Activated CD4-positive, alpha-beta T cell treated with anti-CD3 and anti-CD28 coated beads for 48 hours (primary cell): ENCODE results near the gene NSD2.
A peak's percentile ranks its signal among the peaks of the same experiment; 100 is the strongest.
"Not testable (repeated sequence)": the region's sequence is repeated elsewhere in the genome, so short reads cannot be mapped to it uniquely, and the experiment has no call there.

Source experiments
- DNase-seq: peaks from one replicate; pipeline ENCODE4 v3.0.0-alpha.2; 2020

NSD2 gene

DNA sequence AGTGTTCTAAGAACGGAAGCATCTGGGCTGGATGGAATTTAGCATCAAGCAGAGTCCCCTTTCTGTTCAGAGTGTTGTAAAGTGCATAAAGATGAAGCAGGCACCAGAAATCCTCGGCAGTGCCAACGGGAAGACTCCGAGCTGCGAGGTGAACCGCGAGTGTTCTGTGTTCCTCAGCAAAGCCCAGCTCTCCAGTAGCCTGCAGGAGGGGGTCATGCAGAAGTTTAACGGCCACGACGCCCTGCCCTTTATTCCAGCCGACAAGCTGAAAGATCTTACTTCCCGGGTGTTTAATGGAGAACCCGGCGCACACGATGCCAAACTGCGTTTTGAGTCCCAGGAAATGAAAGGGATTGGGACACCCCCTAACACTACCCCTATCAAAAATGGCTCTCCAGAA, 29.4 kb downstream of the NSD2 start:
- no peak for DNase-seq

DNA sequence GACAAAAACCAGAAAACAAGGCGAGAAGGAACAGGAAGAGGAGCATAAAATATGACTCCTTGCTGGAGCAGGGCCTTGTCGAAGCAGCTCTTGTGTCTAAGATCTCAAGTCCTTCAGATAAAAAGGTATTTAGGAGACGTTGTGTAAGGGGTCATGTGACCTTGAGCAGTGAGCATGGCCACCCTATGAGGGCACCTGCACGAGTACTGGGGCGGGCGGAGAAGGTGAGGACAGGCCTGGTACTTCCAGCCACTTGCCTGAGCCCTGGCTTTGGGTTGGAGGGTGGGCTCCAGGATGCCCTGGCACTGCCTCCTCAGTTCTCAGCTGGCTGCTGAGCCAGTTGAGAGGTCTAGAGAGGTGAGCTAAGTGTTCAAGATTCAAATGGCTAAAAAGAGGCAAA, 29.9 kb downstream of the NSD2 start:
- no peak for DNase-seq

DNA sequence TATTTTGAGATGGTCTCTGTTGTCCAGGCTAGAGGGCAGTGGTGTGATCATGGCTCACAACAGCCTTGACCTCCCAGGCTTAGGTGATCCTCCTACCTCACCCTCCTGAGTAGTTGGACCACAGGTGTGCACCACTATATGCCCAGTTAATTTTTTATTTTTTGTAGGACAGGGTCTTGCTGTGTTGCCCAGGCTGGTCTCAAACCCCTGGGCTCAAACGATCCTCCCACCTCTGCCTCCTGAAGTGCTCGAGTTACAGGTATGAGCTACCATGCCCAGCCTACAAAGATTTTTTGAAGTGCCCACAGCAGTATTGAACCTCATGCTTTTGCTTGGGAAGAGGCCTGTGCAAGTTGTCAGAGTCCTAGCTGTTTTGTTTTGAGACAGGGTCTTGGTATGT, 31.1 kb downstream of the NSD2 start:
- DNase-seq = no peak

DNA sequence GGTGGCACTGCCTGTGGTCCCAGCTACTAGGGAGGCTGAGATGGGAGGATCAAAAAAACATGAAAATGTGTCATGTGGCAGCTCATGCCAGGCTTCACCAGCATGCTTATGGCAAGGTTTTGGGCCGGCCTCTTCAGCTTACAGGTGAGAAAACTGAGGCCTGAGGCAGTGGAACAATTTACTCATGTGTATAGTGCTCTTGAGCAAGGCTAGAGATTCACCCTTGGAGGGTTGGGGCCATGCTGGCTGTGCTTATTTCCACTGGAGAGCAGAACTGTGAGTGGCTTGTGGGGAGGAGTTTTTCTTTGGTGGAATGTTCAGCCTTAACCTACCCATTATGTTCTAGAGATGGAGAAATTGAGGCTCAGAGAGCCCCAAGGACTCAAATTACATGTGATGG, 31.8 kb downstream of the NSD2 start:
- peak; percentile 23 for DNase-seq

DNA sequence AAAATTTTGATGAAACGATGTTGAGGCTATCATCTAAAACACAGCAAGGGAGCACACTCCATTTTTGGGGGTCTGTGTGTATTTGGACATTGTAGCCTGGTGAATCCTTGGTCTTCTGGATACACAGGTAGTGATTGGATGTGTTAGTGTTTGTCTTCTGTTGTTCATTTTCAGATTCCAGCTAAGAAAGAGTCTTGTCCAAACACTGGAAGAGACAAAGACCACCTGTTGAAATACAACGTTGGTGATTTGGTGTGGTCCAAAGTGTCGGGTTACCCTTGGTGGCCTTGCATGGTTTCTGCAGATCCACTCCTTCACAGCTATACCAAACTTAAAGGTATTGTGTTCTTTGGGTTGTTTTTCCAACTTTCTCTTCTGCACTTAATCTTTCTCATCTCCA, 32.8 kb downstream of the NSD2 start:
- no peak for DNase-seq

DNA sequence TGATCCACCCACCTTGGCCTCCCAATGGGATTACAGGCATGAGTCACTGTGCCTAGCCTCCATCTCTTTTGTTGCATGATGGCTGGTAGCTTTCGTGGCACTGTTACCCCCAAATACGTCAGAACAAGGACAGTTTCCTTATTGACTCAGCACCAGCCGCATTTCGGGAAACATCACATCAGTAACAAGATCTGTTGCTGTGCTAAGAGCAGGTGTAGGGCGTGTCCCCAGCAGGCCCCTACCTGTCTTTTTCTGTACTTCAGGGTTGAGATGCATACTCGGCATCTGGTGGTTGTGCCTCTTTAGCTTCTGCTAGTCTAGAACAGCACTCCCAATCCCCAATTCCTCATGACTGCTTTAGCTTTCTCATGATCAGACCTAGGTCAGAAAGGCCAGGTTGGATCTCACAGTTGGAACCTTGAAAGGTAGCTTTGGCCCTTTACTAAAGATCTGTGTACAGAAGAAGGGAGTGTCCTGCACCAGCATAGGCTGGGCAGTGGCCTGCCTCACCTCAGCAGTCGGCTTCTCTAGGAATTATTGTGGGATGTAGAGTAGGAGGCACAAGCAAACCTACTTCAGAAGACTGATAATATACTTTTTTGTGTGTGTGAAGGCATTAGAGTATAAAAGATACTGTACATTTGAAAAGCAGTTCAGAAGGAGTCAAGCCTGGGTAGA, 36.8 kb downstream of the NSD2 start:
- no peak for DNase-seq

DNA sequence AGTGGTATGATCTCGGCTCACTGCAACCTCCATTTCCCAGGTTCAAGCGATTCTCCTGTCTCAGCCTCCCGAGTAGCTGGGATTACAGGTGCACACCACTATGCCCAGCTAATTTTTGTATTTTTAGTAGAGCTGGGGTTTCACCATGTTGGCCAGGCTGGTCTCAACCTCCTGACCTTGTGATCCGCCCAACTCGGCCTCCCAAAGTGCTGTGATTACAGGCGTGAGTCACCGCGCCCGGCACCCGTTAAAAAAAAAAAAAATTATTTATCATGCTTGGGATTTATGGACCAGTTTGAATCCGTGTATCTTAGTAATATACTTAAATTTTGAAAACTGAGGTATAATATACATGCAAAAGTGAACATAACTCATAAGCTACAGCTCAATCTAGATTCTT, 38.5 kb downstream of the NSD2 start:
- DNase-seq = not testable (repeated sequence)

DNA sequence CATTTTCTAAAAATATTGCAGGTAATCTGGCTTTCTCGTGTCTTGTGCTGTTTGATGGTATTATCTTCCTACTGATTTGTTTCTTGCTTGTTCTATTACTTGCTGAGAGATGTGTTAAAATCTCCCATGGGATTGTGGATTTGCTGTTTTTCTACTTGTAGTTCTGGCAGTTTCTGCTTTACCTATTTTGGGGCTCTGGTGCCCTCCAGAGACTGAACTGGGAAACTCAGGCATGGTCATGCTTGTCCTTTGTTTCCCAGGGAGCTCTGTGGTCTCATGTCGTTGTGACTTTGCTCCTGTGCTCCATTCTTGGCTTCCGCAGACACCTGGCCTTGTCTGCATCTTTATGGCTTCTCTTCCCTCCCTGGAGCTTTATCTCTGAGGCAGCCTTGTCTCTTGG, 39.5 kb downstream of the NSD2 start:
- DNase-seq = no peak

DNA sequence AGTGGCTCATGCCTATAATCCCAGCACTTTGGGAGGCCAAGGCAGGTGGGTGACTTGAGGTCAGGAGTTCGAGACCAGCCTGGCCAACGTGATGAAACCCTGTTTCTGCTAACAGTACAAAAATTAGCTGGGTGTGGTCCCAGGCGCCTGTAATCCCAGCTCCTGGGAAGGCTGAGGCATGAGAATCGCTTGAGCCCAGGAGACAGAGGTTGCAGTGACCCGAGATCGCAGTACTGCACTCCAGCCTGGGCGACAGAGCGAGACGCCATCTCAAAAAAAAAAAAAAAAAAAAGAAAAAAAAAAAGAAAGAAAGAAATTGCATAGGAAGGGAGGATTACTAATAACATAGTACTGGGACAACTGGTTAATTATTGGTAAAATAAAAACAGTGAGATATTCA, 40.1 kb downstream of the NSD2 start:
- not testable (repeated sequence) for DNase-seq

DNA sequence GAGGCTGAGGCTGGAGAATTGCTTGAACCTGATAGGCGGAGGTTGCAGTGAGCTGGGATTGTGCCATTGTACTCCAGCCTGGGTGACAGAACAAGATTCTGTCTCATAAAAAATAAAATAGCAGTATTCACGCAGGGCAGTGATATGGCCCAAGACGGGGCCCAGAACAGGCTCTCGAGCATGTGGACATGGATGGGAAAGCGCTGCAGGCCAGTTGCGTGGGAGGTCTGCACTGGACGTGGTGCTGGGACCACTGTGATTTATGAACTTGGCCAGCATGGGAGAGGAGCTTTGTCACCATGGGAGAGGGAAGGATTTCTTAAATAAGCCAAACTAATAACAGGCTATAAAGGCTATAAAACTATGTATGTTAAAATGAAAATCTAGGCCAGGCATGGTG, 51.6 kb downstream of the NSD2 start:
- no peak for DNase-seq

DNA sequence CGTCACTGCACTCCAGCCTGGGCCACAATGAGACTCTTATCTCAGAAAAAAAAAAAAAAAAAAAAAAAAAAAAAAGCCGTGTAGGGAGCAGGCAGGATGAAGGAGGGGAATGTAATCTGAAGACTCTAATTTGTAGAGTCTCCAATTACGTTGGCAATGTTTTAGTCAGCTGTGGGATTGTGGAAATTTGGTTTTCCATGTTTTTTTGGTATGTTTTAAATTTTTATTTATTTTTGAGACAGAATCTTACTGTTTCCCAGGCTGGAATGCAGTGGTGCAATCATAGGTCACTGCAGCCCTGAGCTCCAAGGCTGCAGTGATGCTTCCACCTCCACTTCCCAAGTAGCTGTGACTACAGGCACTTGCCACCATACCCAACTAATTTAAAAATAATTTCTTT, 56.5 kb downstream of the NSD2 start:
- no peak for DNase-seq

DNA sequence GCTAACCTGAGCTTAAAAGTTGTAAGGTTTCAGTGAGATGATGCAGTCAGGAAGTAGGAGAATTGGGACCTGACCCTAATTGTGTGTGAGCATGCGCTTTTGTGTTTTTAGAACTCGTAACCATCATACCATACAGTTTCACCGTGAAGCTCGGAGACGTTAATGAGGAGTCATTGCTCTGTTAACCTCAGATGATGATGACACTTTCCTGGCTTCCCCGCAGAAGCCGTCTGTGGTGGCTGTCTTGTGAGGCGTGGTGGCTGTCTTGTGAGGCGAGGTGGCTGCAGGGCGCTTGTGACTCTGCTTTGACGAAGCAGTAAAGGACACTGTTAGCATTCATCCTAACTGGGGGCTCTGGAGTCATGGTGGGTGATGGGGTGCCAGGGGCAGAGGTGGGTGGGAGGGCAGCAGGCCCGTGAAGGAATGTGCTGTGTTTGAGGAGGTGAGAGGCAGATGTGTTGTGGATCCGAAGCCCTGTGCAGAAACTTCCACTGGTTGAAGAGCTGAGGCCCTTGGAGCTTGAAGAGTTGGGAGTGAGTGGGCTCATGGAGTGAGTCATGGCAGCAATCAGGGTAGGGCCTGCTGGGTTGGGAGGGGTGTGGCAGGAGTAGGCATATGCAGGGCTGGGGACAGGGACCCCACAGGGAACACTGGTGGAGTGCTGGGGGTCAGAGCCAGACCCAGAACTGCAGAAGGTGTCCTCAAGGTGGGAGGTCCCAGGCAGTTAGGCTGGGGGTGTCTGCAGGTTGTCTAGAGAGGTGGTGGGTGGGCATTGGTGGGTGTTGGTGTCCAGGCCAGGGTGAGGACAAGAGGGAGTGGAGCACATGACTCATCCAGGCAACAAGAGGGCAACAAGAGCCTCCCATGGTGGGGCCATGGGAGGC, 57.4 kb downstream of the NSD2 start:
- DNase-seq = no peak

DNA sequence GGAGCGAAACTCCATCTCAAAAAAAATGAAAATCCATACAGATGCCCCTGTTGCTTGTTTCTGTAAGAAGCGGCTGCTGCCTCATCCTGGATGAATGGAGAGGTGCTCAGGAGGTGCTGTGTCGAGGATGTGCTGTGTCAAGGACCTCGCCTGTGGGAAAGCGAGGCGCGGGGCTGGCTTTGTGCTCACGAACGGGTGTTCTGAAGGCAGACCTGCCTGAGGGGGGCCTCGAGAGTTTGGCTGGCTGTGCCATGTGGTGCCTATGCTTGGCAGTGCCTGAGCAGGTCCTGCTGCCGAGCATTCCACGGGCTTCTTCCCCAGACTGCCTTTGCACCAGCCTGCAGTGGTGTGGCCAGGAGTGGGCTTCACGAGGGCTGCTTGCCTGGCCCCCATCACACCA, 61.5 kb downstream of the NSD2 start:
- no peak for DNase-seq

DNA sequence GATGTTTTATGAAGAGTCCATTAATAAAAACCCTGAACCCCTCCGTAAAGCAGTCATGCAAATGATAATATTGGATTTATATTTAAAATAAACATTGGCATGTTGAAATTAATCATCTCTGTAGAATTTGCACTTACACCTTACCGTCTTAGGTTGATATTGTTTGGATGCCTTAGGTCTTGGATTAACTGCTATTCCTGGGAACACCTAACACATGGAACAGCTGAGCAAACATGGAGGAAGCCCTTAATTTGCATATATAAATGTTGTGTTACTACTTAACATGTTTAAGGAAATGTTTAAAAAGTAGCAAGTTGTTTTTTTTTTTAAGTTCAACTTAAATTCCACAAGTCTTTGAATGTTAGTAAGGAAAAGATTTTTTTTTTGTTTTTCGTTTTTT, 62.5 kb downstream of the NSD2 start:
- DNase-seq = no peak

DNA sequence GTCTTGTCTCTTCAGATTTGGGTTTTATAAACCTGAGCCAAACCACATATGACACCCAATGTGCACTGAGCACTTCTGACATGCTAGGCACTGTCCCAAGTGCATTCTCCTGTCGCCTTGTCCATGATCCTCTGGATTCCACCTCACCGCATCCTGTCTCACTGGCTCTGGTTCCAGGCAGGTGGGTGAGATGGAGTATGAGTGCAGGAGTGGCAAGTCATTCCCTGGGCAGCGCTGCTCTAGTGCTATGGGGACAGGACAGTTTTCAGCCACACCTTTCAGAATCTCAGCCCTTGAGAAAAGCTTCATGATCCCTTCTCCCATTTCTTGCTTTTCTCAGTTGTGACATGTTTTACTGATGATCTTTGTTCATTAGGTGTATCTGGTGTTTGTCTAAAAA, 66.4 kb downstream of the NSD2 start:
- no peak for DNase-seq

DNA sequence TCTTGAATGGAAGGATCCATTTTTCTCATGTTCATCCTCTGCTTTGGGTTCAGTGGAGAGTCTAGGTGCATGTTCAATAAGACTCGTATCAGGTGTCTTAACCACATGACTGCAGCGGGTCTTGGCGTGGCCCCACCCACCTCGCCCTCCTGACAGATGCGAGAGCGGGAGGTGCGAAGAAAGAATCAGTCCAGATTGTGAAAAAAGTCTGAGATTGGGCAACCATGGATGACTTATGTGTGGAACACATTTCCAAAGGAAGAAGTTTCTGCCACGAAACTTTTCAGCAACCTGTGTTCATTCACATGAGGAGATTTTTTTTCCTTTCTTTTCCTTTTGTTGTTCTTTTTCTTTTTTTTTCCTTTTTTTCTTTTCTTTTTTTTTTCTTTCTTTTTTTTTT, 66.8 kb downstream of the NSD2 start:
- DNase-seq = no peak

DNA sequence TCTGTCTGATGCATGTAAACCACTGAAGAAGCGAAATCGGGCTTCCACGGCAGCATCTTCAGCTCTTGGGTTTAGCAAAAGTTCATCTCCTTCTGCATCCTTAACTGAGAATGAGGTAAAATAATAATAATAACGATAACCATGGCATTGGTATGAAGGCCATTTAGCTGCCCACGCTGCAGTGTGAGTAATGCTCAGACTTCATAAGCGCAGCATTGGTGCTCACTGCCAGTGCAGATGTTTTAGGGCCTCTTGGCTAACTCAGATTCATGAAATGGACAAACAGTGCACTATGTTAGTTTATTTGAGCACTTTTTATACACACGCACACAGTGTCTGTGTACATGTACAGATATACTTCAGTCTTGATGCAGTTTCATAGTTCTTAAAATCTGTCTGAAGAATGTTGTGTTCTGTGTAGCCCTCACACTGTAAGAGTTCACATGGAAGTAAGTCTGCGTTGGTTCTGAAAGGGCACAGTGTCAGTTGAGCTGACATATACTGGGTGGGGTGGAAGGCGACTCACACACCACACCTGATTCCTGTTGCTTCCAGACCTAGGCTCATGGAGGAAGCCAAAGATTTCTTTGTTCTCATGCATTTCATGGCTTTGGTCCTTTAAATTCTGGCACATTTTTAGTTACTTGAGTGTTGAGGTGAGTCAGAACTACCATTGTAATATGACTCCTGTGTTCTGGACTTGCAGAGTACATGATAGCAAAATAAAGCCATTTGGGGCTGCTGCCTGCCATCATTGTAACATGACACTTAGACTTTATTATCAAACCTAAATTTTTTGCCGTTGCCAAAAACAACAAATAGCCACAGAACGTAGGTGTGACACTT, 68.7 kb downstream of the NSD2 start:
- DNase-seq = no peak

DNA sequence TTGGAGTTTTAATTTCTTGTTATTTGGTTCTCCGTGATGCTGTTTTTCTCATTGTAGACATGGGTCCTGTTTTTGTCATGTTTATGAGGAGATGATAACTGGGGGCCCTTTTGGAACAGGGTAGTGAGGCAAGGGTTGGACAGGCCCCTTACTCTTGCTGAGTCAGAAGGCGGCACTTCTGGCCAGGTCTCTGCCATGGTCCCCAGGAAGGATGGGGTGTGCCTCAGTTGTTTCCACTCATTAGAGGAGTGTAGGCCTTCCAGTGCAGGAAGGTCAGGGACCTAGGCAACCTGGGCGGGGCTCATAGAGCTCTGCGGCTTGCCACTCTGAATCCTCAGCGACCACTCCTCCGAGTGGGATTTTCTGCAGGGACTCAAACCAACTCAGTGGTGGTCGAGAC, 69.4 kb downstream of the NSD2 start:
- no peak for DNase-seq

DNA sequence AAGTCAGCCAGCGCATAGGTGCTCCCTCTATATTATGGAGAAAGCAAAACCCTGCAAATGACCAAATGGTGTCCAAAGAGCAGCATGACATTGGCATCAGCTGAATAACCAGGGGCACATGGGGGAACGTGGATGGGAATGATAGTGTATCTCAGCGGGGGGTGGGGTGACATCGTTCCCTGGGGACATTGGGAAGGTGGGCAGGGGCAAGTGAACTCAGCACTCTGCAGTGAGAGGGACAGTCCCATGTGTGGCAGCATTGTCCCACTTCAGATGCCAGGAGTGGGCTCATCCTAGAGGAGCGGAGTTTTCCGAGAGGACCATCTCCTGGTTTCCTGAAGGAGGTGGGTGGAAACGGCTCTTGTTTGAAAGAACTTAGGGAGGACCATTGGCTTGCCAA, 72.7 kb downstream of the NSD2 start:
- no peak for DNase-seq

DNA sequence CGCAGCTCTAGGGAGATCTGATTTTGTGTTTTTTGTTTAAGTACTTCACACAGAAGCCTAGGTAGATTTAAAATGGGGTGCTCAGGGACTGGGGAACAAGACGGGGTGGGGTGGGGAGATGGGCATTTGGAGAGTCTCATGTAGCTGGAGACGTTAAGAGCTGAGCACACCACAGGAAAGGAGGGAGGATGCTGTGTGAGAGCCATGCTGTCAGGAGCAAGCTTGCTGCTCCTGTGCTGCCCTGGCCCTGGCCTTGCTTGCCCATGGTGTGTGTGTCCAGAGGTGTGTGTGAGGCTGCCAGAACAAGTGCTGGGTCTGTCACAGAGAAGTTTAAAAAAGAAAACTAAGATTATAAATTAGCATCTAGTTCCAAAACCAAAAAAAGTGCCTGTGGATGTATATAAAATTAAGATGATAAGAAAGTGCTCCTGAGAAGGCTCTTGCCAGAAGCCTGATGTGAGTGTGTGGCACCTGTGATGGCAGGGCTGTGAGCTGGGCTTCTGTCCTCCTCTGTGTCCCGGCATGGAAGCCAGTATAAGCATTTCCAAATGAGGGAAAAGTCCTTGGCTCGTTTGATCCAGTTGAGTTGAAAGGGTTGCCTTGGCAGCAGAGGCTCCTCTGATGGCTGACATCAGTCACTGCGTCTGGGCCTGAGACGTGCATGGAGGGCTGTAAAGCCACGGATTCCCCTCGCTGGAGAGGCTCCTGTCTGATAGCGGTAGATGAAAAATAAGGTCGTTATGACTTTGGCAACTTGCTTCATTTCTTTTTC, 74.1 kb downstream of the NSD2 start:
- no peak for DNase-seq

DNA sequence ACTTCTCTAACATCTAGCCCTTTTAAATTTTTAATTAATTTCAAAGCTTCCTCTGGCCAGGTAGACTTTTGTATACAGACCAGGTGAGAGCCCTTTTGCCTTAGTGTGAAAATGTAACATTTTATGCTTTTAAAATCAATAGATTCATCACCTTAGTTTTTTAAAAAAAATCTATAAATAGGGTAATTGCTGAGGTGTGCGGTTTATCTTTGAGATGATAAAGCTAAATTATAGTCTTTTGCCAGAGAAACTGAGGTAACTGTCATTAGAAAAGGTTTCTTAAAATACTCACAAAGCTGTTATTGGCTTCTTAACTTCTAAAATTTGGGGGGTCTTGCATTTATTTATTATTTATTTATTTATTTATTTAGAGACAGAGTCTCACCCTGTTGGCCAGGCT, 74.7 kb downstream of the NSD2 start:
- DNase-seq = no peak

DNA sequence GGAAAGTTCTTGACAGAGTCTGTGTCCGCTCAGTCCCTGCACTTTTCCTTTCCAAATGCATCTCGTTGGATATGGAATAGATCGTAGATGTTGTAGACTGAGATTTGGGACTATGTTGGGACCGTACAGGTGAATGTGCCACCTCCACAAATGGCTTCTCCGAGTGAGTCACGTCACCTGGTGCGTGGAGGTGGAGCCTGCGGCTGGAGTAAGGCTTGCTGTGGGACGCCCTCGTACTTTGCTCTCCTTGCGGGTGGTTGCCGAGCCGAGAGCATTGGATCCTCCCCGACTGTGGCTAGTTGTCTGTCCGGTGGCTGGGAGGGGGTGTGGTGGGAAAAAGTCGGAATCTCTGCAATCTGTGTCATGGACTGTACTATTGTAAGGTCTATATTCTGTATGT, 77.0 kb downstream of the NSD2 start:
- DNase-seq = no peak

DNA sequence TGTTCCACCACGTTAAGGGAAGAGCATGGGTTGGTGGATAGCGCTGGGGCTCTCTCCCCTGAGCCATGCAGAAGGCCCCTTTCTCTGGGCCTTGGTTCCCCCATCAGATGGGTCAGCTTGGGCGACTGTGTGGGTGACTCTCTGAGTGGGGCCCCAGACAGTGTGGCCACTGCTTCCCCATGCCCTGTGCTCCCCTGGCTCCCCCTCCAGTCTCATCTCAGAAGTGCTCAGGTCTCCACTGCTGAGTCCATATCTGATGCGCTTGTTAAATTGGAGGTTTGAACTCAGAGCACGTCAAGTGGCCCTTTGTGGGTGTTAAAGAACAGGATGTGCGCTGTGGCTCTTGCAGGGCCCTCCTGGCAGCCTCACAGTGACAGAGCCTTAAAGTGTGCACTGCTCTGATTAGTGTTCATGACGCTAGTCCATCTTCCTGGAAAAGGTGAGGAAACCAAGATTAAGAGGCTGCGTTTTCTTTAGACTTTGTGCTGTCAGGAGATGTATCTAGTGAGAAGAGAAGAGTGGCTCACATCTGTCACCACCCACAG, 77.8 kb downstream of the NSD2 start:
- DNase-seq = no peak
